SU-DHL-6 (cell line): ENCODE measurements around the gene SMTNL2.

ENCODE experiments used
- CTCF ChIP-seq: fragments of 200-600 bp; sonication (generic); IDR thresholded peaks from one replicate; pipeline ENCODE4 v1.5.1; 2017; ENCODE audit warnings: antibody characterized with exemption, mild to moderate bottlenecking, low read length, moderate library complexity; ENCODE audit not compliant: insufficient read depth, poor library complexity, severe bottlenecking
- EZH2phosphoT487 ChIP-seq: fragments of 200-600 bp; sonication (generic), shearing (Covaris generic); conservative IDR thresholded peaks from 2 replicates; pipeline ENCODE4 v1.6.1; 2018; ENCODE audit warnings: mild to moderate bottlenecking, antibody characterized with exemption, low read length, moderate library complexity, mixed read lengths

GRCh38 chr17:4593021-4593421 is 8.7 kb downstream of the SMTNL2 start:
- no peak for TF ChIP-seq CTCF
- no peak for TF ChIP-seq EZH2phosphoT487
